ENCODE data around the gene TANK. TPM values are rescaled to one million over a fixed set of nuclear protein-coding genes. Genes with fewer than 3 reads are reported as not detected.

The TANK gene
- total and polyA plus RNA-seq, 2 of the 13 experiments (the other 11 are each of a cell fraction or from before 2014, with no cell fraction given), result 66.9 to 96.1 TPM

DNA sequence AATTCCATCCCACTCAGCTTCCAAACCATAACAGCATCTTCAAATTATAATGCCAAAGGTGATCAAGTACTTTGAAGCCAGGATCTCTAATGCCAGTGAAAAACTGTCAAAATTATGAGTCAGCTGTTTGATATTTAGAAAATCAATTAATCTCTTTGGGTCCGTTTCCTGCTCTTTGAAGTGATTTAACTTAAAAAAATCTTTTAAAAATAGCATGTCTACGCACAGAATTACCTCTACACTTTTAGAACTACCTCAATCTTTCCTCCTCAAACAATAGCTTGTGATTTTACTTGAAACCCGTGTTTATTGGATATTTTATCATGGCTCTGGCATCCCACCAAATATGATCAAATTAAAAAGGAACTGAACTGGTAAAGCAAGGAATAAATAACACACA, 31.3 kb upstream of the TANK start:
- TF ChIP-seq TEAD2 (CRISPR knock-in tag; IDR thresholded peaks at IDR 0.05) (no peak), PHF8 (CRISPR knock-in tag; IDR thresholded peaks at IDR 0.05) (no peak)

DNA sequence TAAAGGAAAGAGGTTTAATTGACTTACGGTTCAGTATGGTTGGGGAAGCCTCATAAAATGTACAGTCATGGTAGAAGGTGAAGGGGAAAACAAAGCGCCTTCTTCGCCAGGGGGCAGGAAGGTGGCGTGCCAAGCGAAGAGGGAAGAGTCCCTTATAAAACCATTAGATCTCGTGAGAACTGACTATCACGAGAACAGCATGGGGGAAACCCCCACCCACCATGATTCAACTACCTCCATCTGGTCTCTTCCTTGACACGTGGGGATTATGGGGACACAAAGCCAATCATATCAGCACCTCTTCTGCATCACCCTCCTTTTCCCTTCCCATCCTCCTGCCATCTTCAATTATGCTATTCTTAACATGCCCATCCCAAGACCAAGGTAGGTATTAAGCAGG, 29.9 kb upstream of the TANK start:
- 81% methylated on average over 8 of the region's 8 CpGs for WGBS (ENCODE audit: low lambda C conversion rate)
- in situ Hi-C loops (cut with HindIII; ENCODE audit: extremely low pct_ligation_motif_present, low pct_unique_long_range_greater_than_20kb) (no loop called here), intact Hi-C loops (cut with micrococcal nuclease; ENCODE audit: unreplicated experiment) (no loop called here)
- CTCF ChIA-PET (ENCODE audit: low intra/inter-chr PET ratio, low total read pairs), result no interaction called here
- H3K4me1 ChIP-seq (ENCODE audit: insufficient read depth, low read length), result peaks cover 25% of the 10 kb centered on the region
- no peaks in the 10 kb centered on the region for H3K9me3 ChIP-seq (ENCODE audit: low read length)
- DNase-seq (ENCODE audit: low spot score) (no peak), ATAC-seq (no peak), FAIRE-seq (no peak)
- BruUV-seq (replicated peaks), result no TSS peak
- H3K79me2 ChIP-seq (ENCODE audit: insufficient read depth, low read length), result no peaks in the 10 kb centered on the region
- H3K4me3 ChIP-seq (replicated peaks in 1 of 3; ENCODE audit: insufficient read depth in 1 of 3, low read depth in 2 of 3, low read length in 3 of 3), result no peak overlapping the region
- H2AFZ ChIP-seq (ENCODE audit: low read length), result no peak overlapping the region
- POLR2A ChIA-PET, result no interaction called here
- no peak overlapping the region for H3K9ac ChIP-seq (ENCODE audit: insufficient read depth, low read depth, low read length)
- TF ChIP-seq ZNF205 (CRISPR knock-in tag; IDR thresholded peaks at IDR 0.05) (no peak), PAX8 (CRISPR knock-in tag; IDR thresholded peaks at IDR 0.05; ENCODE audit: borderline replicate concordance) (no peak), ZNF124 (CRISPR knock-in tag; IDR thresholded peaks at IDR 0.05) (no peak), ATF7-NPFF (CRISPR knock-in tag; IDR thresholded peaks at IDR 0.05; ENCODE audit: low read depth) (no peak), ZFAT (CRISPR knock-in tag; conservative IDR thresholded peaks at IDR 0.05) (no peak), ZFYVE20 (CRISPR knock-in tag; IDR thresholded peaks at IDR 0.05; ENCODE audit: borderline replicate concordance, low read depth) (no peak), ISX (CRISPR knock-in tag; conservative IDR thresholded peaks at IDR 0.05) (no peak), SRY (CRISPR knock-in tag; IDR thresholded peaks at IDR 0.05) (no peak), SALL1 (CRISPR knock-in tag; IDR thresholded peaks at IDR 0.05) (no peak), POLR2AphosphoS5 (IDR thresholded peaks at IDR 0.05; ENCODE audit: low read depth, low read length) (no peak), CCDC6 (CRISPR knock-in tag; IDR thresholded peaks at IDR 0.05) (no peak), ZNF607 (CRISPR knock-in tag; IDR thresholded peaks at IDR 0.05; ENCODE audit: borderline replicate concordance) (no peak)
- TF ChIP-seq, protein P1, sequence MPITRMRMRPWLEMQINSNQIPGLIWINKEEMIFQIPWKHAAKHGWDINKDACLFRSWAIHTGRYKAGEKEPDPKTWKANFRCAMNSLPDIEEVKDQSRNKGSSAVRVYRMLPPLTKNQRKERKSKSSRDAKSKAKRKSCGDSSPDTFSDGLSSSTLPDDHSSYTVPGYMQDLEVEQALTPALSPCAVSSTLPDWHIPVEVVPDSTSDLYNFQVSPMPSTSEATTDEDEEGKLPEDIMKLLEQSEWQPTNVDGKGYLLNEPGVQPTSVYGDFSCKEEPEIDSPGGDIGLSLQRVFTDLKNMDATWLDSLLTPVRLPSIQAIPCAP (CRISPR knock-in tag; IDR thresholded peaks at IDR 0.05; ENCODE audit: low read depth), result no peak
- TF ChIP-seq, protein P2, sequence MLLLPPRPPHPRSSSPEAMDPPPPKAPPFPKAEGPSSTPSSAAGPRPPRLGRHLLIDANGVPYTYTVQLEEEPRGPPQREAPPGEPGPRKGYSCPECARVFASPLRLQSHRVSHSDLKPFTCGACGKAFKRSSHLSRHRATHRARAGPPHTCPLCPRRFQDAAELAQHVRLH (CRISPR knock-in tag; IDR thresholded peaks at IDR 0.05; ENCODE audit: borderline replicate concordance, low read depth), result no peak
- H3K4me2 ChIP-seq (ENCODE audit: low read depth, low read length), result no peak overlapping the region
- no peaks in the 10 kb centered on the region for H3K36me3 ChIP-seq (replicated peaks in 1 of 2; ENCODE audit: control insufficient read depth in 1 of 2, insufficient read depth in 2 of 2, low read length in 2 of 2)
- H3K27ac ChIP-seq (ENCODE audit: extremely low read length, insufficient read depth, low read length), result no peak overlapping the region
- no peaks in the 10 kb centered on the region for H3K27me3 ChIP-seq (ENCODE audit: control insufficient read depth in 1 of 2, insufficient read depth in 2 of 2, low read length in 2 of 2)
- no peaks in the 10 kb centered on the region for H4K20me1 ChIP-seq (ENCODE audit: insufficient read depth, low read length)

More for the DNA sequence above, 31.3 kb upstream of the TANK start:
- H3K27me3 ChIP-seq (ENCODE audit: control insufficient read depth in 1 of 2, insufficient read depth in 2 of 2, low read length in 2 of 2), result no peaks in the 10 kb centered on the region
- H3K27ac ChIP-seq (ENCODE audit: extremely low read length, insufficient read depth, low read length), result no peak overlapping the region
- H3K9ac ChIP-seq (ENCODE audit: insufficient read depth, low read depth, low read length), result no peak overlapping the region
- no peak overlapping the region for H3K4me2 ChIP-seq (ENCODE audit: low read depth, low read length)
- ChIA-PET CTCF (ENCODE audit: low intra/inter-chr PET ratio, low total read pairs) (no interaction called here), POLR2A (no interaction called here)
- no TSS peak for BruUV-seq (replicated peaks)
- H3K4me3 ChIP-seq (replicated peaks in 1 of 3; ENCODE audit: insufficient read depth in 1 of 3, low read depth in 2 of 3, low read length in 3 of 3), result no peak overlapping the region
- in situ Hi-C loops (cut with HindIII; ENCODE audit: extremely low pct_ligation_motif_present, low pct_unique_long_range_greater_than_20kb), result no loop called here
- no peak overlapping the region for H2AFZ ChIP-seq (ENCODE audit: low read length)
- no peak for DNase-seq (ENCODE audit: low spot score)
- H3K36me3 ChIP-seq (replicated peaks in 1 of 2; ENCODE audit: control insufficient read depth in 1 of 2, insufficient read depth in 2 of 2, low read length in 2 of 2), result no peaks in the 10 kb centered on the region
- H3K9me3 ChIP-seq (ENCODE audit: low read length), result no peaks in the 10 kb centered on the region
- 44% methylated on average over 3 of the region's 3 CpGs for WGBS (ENCODE audit: low lambda C conversion rate)
- H4K20me1 ChIP-seq (ENCODE audit: insufficient read depth, low read length), result no peaks in the 10 kb centered on the region
- ATAC-seq, result no peak
- intact Hi-C loops (cut with micrococcal nuclease; ENCODE audit: unreplicated experiment), result no loop called here
- H3K4me1 ChIP-seq (ENCODE audit: insufficient read depth, low read length), result peaks cover 18% of the 10 kb centered on the region
- no peak for FAIRE-seq
- H3K79me2 ChIP-seq (ENCODE audit: insufficient read depth, low read length), result no peaks in the 10 kb centered on the region

Measured in HepG2 (cell line).